HepG2 (cell line): ENCODE data around the gene PRKAR2B.

Experiments
- CCAR2 ChIP-seq: fragments of 200-400 bp; formaldehyde crosslinking; optimal IDR thresholded peaks from 2 replicates; pipeline ENCODE3; 2018; ENCODE audit warnings: low read depth, mild to moderate bottlenecking, low read length, moderate library complexity
- TBX2 ChIP-seq: sonication (generic); formaldehyde crosslinking; IDR thresholded peaks from 2 replicates; pipeline ENCODE4 v1.5.0; 2020; ENCODE audit warnings: missing genetic modification reagents, mild to moderate bottlenecking, borderline replicate concordance
- ZNF546 ChIP-seq: sonication (generic); formaldehyde crosslinking; conservative IDR thresholded peaks from 2 replicates; pipeline ENCODE4 v1.8.1; 2023; ENCODE audit warnings: mild to moderate bottlenecking, missing genetic modification reagents
- TF ChIP-seq, protein P1 (sequence below): sonication (generic); formaldehyde crosslinking; IDR thresholded peaks from 2 replicates; pipeline ENCODE4 v1.8.1; 2022; ENCODE audit warnings: low read depth, mild to moderate bottlenecking, missing genetic modification reagents
- TF ChIP-seq, protein P2 (sequence below), 2 experiments: sonication (generic) in 1 of 2; formaldehyde crosslinking in 1 of 2; IDR thresholded peaks; 2 replicates each; pipeline versions ENCODE4 v1.5.1 to v1.6.1; 2011 to 2020; ENCODE audit warnings: borderline replicate concordance in 1 of 2, low read depth in 1 of 2, low read length in 1 of 2, mild to moderate bottlenecking in 1 of 2, missing genetic modification reagents in 1 of 2, moderate library complexity in 1 of 2
- TF ChIP-seq, protein P3 (sequence below): sonication (generic); formaldehyde crosslinking; IDR thresholded peaks from 2 replicates; pipeline ENCODE4 v1.5.0; 2020; ENCODE audit warnings: mild to moderate bottlenecking, missing genetic modification reagents, moderate library complexity

DNA sequence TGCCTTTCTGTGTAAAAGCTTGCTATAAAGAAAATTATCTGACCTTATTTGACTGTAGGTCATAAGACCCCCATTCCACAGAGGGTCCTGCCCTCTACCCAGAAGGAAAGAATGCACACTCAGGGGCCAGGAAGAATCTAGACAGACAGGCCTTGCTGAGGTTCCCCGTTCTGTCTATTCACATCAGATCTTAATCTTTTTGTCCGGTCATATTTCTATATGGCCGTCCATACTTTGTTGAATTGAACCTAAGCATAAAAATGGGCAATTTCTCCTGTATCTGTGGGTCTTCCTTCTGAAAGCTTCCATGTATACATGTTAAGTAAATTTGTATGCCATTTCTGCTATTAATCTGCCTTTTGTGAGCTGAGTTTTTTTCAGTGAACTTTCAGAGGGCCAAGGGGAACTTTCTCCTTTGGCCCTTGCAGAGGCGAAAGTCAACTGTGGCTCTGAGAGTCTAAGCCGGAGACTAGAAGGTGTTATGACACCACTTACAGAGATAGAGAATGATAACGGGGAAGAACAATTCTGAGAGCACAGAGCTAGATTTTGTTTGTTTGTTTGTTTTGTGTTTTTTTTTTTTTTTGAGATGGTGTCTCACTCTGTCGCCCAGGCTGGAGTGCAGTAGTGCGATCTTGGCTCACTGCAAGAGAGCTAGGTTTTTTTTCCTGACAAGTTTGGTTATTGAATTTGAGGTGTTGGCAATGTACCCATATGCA lies 11.6 kb upstream of the PRKAR2B start:
- TF ChIP-seq, protein P1, sequence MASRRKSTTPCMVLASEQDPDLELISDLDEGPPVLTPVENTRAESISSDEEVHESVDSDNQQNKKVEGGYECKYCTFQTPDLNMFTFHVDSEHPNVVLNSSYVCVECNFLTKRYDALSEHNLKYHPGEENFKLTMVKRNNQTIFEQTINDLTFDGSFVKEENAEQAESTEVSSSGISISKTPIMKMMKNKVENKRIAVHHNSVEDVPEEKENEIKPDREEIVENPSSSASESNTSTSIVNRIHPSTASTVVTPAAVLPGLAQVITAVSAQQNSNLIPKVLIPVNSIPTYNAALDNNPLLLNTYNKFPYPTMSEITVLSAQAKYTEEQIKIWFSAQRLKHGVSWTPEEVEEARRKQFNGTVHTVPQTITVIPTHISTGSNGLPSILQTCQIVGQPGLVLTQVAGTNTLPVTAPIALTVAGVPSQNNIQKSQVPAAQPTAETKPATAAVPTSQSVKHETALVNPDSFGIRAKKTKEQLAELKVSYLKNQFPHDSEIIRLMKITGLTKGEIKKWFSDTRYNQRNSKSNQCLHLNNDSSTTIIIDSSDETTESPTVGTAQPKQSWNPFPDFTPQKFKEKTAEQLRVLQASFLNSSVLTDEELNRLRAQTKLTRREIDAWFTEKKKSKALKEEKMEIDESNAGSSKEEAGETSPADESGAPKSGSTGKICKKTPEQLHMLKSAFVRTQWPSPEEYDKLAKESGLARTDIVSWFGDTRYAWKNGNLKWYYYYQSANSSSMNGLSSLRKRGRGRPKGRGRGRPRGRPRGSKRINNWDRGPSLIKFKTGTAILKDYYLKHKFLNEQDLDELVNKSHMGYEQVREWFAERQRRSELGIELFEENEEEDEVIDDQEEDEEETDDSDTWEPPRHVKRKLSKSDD (CRISPR knock-in tag) = no peak
- no peak for TF ChIP-seq CCAR2
- no peak for TF ChIP-seq TBX2 (CRISPR knock-in tag)
- TF ChIP-seq, protein P2, sequence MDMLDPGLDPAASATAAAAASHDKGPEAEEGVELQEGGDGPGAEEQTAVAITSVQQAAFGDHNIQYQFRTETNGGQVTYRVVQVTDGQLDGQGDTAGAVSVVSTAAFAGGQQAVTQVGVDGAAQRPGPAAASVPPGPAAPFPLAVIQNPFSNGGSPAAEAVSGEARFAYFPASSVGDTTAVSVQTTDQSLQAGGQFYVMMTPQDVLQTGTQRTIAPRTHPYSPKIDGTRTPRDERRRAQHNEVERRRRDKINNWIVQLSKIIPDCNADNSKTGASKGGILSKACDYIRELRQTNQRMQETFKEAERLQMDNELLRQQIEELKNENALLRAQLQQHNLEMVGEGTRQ (IDR thresholded peaks at IDR 0.05; ENCODE audit: low read depth, low read length) = no peak
- TF ChIP-seq, protein P2 (CRISPR knock-in tag; IDR thresholded peaks at IDR 0.05; ENCODE audit: borderline replicate concordance) = no peak
- TF ChIP-seq, protein P3, sequence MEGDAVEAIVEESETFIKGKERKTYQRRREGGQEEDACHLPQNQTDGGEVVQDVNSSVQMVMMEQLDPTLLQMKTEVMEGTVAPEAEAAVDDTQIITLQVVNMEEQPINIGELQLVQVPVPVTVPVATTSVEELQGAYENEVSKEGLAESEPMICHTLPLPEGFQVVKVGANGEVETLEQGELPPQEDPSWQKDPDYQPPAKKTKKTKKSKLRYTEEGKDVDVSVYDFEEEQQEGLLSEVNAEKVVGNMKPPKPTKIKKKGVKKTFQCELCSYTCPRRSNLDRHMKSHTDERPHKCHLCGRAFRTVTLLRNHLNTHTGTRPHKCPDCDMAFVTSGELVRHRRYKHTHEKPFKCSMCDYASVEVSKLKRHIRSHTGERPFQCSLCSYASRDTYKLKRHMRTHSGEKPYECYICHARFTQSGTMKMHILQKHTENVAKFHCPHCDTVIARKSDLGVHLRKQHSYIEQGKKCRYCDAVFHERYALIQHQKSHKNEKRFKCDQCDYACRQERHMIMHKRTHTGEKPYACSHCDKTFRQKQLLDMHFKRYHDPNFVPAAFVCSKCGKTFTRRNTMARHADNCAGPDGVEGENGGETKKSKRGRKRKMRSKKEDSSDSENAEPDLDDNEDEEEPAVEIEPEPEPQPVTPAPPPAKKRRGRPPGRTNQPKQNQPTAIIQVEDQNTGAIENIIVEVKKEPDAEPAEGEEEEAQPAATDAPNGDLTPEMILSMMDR (CRISPR knock-in tag) = no peak
- no peak for TF ChIP-seq ZNF546 (CRISPR knock-in tag)
